Measurements from ENCODE around the gene ELAVL1.

The ELAVL1 gene

GRCh38 chr19:7983995-7984837 is 21.2 kb downstream of the ELAVL1 start:
- no peak for DNase-seq

- DNase-seq = no peak
Observed at GRCh38 chr19:7983286-7983950, 22.0 kb downstream of the ELAVL1 start.

GRCh38 chr19:7982651-7983099 is 22.8 kb downstream of the ELAVL1 start:
- DNase-seq = no peak

- DNase-seq = no peak
Observed at GRCh38 chr19:7982103-7982502, 23.3 kb downstream of the ELAVL1 start.

- no peak for DNase-seq
Observed at GRCh38 chr19:7981661-7982060, 23.8 kb downstream of the ELAVL1 start.

GRCh38 chr19:7981199-7981598 is 24.2 kb downstream of the ELAVL1 start:
- DNase-seq = no peak

GRCh38 chr19:7980635-7981121 is 24.8 kb downstream of the ELAVL1 start:
- no peak for DNase-seq

GRCh38 chr19:7980168-7980567 is 25.3 kb downstream of the ELAVL1 start:
- no peak for DNase-seq

- DNase-seq = no peak
Observed at GRCh38 chr19:7979559-7979958, 25.9 kb downstream of the ELAVL1 start.

- no peak for DNase-seq
Observed at GRCh38 chr19:7979011-7979410, 26.4 kb downstream of the ELAVL1 start.

- DNase-seq = no peak
Observed at GRCh38 chr19:7978179-7978825, 27.1 kb downstream of the ELAVL1 start.

GRCh38 chr19:7977723-7978040 is 27.8 kb downstream of the ELAVL1 start:
- no peak for DNase-seq

GRCh38 chr19:7977021-7977722 is 28.3 kb downstream of the ELAVL1 start:
- DNase-seq = no peak

GRCh38 chr19:7976461-7976860 is 29.0 kb downstream of the ELAVL1 start:
- DNase-seq = no peak

- no peak for DNase-seq
Observed at GRCh38 chr19:7975037-7975436, 30.4 kb downstream of the ELAVL1 start.

- DNase-seq = no peak
Observed at GRCh38 chr19:7973883-7974282, 31.6 kb downstream of the ELAVL1 start.

- DNase-seq = no peak
Observed at GRCh38 chr19:7971553-7972520, 33.6 kb downstream of the ELAVL1 start.

- no peak for DNase-seq
Observed at GRCh38 chr19:7970716-7971448, 34.6 kb downstream of the ELAVL1 start.

- DNase-seq = no peak
Observed at GRCh38 chr19:7969555-7969939, 35.9 kb downstream of the ELAVL1 start.

GRCh38 chr19:7968796-7969554 is 36.5 kb downstream of the ELAVL1 start:
- no peak for DNase-seq
